MCF 10A (cell line): ENCODE measurements around the gene CMTM8. TPM values are rescaled to one million over a fixed set of nuclear protein-coding genes. Genes with fewer than 3 reads are reported as not detected.

Experiments used
- BruUV-seq: library from RNA; stranded (reverse); fragments of 400-500 nt; replicated peaks from 2 replicates; lab custom pipeline; 2021; lab: Mats Ljungman, UMichigan
- CTCF ChIA-PET: fragments of 300-600 bp; sonication (Branson Sonifier 250); formaldehyde crosslinking; extraction: SDS; loops from one replicate; lab custom pipeline; 2021; ENCODE audit warnings: antibody characterized with exemption, inconsistent platforms; lab: Yijun Ruan, JAX
- POLR2A ChIA-PET: fragments of 300-600, 350-650 bp; sonication (Branson Sonifier 250); formaldehyde crosslinking; extraction: SDS; loops from one replicate; lab custom pipeline; 2020; ENCODE audit warnings: antibody characterized with exemption, inconsistent platforms; lab: Yijun Ruan, JAX
- DNase-seq: peaks from one replicate; pipeline ENCODE4 v3.0.0-alpha.2; 2018; ENCODE audit not compliant: unreplicated experiment
- H3K27ac Mint-ChIP-seq: one replicate; pipeline ENCODE4 v1.8.0; 2022; ENCODE audit warnings: mild to moderate bottlenecking, low read depth, mixed read lengths; ENCODE audit not compliant: unreplicated experiment
- H3K27me3 Mint-ChIP-seq: one replicate; pipeline ENCODE4 v1.8.0; 2022; ENCODE audit warnings: mixed read lengths; ENCODE audit not compliant: insufficient read depth, unreplicated experiment
- H3K36me3 Mint-ChIP-seq: one replicate; pipeline ENCODE4 v1.8.0; 2022; ENCODE audit warnings: mild to moderate bottlenecking, moderate library complexity, mixed read lengths; ENCODE audit not compliant: insufficient read depth, unreplicated experiment
- H3K4me1 Mint-ChIP-seq: one replicate; pipeline ENCODE4 v1.8.0; 2022; ENCODE audit warnings: mixed read lengths; ENCODE audit not compliant: insufficient read depth, unreplicated experiment
- H3K4me3 Mint-ChIP-seq: one replicate; pipeline ENCODE4 v1.8.0; 2022; ENCODE audit warnings: mild to moderate bottlenecking, moderate library complexity, mixed read lengths; ENCODE audit not compliant: unreplicated experiment
- H3K9me3 Mint-ChIP-seq: one replicate; pipeline ENCODE4 v1.8.0; 2022; ENCODE audit warnings: mixed read lengths; ENCODE audit not compliant: unreplicated experiment
- intact Hi-C: fragments of 100-400 bp; cut with micrococcal nuclease; formaldehyde crosslinking; loops from 2 replicates; pipeline ENCODE4 v1.14.1; 2022
- total RNA-seq: library from RNA; stranded (reverse); gene quantifications from 2 replicates; pipeline ENCODE4 v1.2.3, GENCODE V29; 2022
- TF ChIP-seq, protein P1 (sequence below): fragments of 200-600 bp; IDR thresholded peaks from one replicate; pipeline ENCODE4 v1.8.0; 2022; ENCODE audit warnings: antibody characterized with exemption, mild to moderate bottlenecking; ENCODE audit not compliant: unreplicated experiment

CMTM8 gene
- total RNA-seq, 1 experiment from 2014 or later = 3.8 TPM

DNA sequence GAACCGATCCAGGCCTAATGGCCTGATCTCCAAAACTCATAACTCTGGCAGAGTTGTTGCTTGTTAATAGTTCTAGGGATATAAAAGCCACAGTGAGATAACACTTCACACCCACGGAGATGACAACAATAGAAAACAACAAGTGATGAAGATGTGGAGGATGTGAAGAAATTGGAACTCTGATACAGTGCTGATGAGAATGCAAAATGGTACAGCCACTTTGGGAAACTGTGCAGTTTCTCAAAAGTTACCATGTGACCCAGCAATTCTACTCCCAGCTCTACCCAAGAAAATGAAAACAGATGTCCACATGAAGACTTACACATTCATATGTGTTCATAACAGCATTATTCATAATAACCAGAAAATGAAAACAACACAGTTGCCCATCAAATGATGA, 157.0 kb downstream of the CMTM8 start:
- intact Hi-C loops = no loop called here
- TF ChIP-seq, protein P1, sequence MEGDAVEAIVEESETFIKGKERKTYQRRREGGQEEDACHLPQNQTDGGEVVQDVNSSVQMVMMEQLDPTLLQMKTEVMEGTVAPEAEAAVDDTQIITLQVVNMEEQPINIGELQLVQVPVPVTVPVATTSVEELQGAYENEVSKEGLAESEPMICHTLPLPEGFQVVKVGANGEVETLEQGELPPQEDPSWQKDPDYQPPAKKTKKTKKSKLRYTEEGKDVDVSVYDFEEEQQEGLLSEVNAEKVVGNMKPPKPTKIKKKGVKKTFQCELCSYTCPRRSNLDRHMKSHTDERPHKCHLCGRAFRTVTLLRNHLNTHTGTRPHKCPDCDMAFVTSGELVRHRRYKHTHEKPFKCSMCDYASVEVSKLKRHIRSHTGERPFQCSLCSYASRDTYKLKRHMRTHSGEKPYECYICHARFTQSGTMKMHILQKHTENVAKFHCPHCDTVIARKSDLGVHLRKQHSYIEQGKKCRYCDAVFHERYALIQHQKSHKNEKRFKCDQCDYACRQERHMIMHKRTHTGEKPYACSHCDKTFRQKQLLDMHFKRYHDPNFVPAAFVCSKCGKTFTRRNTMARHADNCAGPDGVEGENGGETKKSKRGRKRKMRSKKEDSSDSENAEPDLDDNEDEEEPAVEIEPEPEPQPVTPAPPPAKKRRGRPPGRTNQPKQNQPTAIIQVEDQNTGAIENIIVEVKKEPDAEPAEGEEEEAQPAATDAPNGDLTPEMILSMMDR = no peak
- CTCF ChIA-PET = interaction anchor here (0.6 to 3.1 kb wide), 8 partner anchors 12 to 225 kb away, joined by 3 to 12 read pairs (median 6); no protein-coding TSS in a partner anchor
- H3K9me3 Mint-ChIP-seq = no peaks in the 10 kb centered on the region
- H3K4me3 Mint-ChIP-seq = no peak overlapping the region
- H3K36me3 Mint-ChIP-seq = no peaks in the 10 kb centered on the region
- no TSS peak for BruUV-seq
- no peak overlapping the region for H3K27ac Mint-ChIP-seq
- no peak for DNase-seq
- no peaks in the 10 kb centered on the region for H3K27me3 Mint-ChIP-seq
- peaks cover 15% of the 10 kb centered on the region for H3K4me1 Mint-ChIP-seq
- POLR2A ChIA-PET = interaction anchor here (1.0 to 1.2 kb wide), 2 partner anchors 8 to 14 kb away, joined by 3 read pairs; no protein-coding TSS in a partner anchor

DNA sequence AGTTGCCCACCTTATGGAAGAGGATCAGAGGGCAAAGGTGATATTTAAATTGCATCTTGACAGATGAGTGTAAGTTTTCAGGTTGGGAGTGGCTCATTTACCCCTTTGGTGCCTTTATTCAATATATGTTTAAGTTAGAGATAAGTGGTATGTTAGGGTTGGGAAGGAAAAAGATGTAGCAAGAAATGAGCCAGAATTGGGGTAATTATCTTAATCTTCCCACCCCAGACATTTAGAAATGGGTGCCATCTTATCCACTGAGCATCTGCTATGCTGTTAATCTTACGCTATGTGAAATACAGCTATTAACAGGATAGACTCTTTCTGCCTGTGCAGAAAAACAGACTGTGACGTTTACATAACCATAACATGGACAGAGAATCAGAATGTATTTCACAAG, 159.5 kb downstream of the CMTM8 start:
- ChIA-PET CTCF (interaction anchor here (0.9 to 4.2 kb wide), 8 partner anchors 8 to 379 kb away, joined by 3 to 17 read pairs (median 4); no protein-coding TSS in a partner anchor), POLR2A (no interaction called here)
- no TSS peak for BruUV-seq
- Mint-ChIP-seq H3K27ac (no peak overlapping the region), H3K4me3 (no peak overlapping the region), H3K36me3 (no peaks in the 10 kb centered on the region), H3K9me3 (no peaks in the 10 kb centered on the region), H3K4me1 (peaks cover 9% of the 10 kb centered on the region), H3K27me3 (no peaks in the 10 kb centered on the region)
- intact Hi-C loops = no loop called here
- TF ChIP-seq, protein P1 = no peak
- DNase-seq = no peak

DNA sequence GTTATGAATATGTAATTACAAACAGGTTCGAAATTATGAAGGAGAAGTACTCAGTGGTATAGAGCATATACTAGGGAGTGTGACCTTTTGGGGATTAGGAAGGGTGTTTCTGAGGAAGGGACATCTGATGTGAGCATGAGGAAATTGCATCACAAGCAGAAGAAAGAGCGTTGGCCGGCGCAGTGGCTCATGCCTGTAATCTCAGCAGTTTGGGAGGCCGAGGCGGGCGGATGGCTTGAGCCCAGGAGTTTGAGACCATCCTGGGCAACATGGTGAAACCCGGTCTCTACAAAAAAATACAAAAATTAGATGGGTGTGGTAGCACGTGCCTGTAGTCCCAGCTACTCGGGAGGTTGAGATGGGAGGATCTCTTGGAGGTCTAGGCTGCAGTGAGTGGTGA, 160.1 kb downstream of the CMTM8 start:
- Mint-ChIP-seq H3K4me3 (no peak overlapping the region), H3K36me3 (no peaks in the 10 kb centered on the region), H3K27ac (peak overlapping the region; percentile 33), H3K9me3 (no peaks in the 10 kb centered on the region), H3K27me3 (no peaks in the 10 kb centered on the region), H3K4me1 (peaks cover 9% of the 10 kb centered on the region)
- intact Hi-C loops = no loop called here
- TF ChIP-seq, protein P1 = no peak
- no TSS peak for BruUV-seq
- CTCF ChIA-PET = interaction anchor here (0.6 to 4.2 kb wide), 9 partner anchors 26 to 379 kb away, joined by 3 to 17 read pairs (median 4); no protein-coding TSS in a partner anchor
- POLR2A ChIA-PET = no interaction called here
- DNase-seq = no peak

DNA sequence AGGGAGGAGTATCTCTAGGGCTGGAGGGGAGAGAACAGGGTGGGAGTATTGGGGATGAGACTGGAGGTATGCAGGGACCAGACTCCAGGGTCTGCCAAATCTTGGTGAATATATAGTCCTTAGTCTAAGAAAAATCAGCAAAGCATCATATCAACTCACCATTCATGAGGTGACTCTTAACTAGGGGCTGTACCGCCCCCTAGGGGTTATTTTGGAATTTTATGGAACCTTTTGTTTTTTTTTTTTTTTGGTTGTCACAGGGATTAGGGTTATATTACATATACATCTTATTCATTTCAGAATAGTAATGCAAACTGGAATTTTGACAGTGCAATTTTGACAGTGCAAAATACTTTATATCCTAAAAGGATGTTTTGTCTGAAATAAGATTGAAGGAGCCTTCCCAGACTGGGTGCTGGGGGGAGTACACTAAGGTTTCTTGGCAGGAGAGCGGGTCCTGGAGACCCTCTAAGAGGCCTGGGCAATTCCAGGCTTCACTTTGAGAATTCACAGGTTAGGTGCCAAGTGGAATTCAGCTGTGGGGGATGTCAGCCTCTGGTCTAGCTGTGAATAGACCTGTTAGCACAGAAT, 160.6 kb downstream of the CMTM8 start:
- TF ChIP-seq, protein P1 = peak; percentile 47
- intact Hi-C loops = loop anchor here (1.0 kb wide), 2 partner anchors 24 to 103 kb away; no protein-coding TSS in a partner anchor
- no peak overlapping the region for H3K4me3 Mint-ChIP-seq

More for the DNA sequence above, 160.6 kb downstream of the CMTM8 start:
- POLR2A ChIA-PET = no interaction called here
- no peaks in the 10 kb centered on the region for H3K9me3 Mint-ChIP-seq
- H3K36me3 Mint-ChIP-seq = no peaks in the 10 kb centered on the region
- BruUV-seq = no TSS peak
- H3K4me1 Mint-ChIP-seq = peaks cover 9% of the 10 kb centered on the region
- peak; percentile 72 for DNase-seq
- H3K27ac Mint-ChIP-seq = peak overlapping the region; percentile 33
- no peaks in the 10 kb centered on the region for H3K27me3 Mint-ChIP-seq
- CTCF ChIA-PET = interaction anchor here (0.6 to 4.2 kb wide), 10 partner anchors 15 to 232 kb away, joined by 3 to 17 read pairs (median 4); no protein-coding TSS in a partner anchor
